CD4-positive, alpha-beta T cell treated with Interleukin-17A for 4 hours (primary cell): ENCODE measurements around the gene ZNF554.

Source experiments
- DNase-seq: peaks from one replicate; pipeline ENCODE4 v3.0.0-alpha.2; 2020; ENCODE audit warnings: mixed read lengths

Gene ZNF554

GRCh38 chr19:2872175-2872574, 52.5 kb downstream of the ZNF554 start:
- DNase-seq, result peak; percentile 40

DNA sequence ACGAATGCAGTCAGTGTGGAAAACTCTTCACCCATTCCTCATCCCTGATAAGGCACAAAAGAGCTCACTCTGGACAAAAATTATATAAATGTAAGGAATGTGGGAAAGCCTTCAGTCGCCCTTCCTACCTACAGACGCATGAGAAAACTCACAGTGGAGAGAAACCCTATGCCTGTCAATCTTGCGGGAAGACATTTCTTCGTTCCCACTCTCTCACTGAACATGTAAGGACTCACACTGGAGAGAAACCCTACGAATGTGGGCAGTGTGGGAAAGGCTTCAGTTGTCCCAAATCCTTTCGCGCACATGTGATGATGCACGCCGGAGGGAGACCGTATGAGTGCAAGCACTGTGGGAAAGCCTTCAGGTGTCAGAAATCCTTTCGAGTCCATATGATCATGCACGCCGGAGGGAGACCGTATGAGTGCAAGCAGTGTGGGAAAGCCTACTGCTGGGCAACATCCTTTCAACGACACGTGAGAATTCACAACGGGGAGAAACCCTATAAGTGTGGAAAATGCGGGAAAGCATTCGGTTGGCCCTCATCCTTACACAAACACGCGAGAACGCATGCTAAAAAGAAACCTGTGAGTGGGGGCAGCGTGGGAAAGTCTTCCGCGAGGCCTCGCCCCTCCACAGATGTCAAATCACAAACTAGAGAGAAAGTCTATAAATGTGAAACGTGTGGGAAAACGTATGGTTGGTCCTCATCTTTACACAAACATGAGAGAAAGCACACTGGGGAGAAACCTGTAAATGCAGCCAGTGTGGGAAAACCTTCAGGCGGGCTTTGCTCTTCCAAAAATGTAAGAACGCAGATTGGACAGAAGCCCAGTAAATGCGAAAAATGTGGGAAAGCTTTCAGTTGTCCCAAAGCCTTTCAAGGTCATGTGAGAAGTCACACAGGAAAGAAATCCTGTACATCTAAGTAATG, 58.0 kb downstream of the ZNF554 start:
- DNase-seq, result no peak

DNA sequence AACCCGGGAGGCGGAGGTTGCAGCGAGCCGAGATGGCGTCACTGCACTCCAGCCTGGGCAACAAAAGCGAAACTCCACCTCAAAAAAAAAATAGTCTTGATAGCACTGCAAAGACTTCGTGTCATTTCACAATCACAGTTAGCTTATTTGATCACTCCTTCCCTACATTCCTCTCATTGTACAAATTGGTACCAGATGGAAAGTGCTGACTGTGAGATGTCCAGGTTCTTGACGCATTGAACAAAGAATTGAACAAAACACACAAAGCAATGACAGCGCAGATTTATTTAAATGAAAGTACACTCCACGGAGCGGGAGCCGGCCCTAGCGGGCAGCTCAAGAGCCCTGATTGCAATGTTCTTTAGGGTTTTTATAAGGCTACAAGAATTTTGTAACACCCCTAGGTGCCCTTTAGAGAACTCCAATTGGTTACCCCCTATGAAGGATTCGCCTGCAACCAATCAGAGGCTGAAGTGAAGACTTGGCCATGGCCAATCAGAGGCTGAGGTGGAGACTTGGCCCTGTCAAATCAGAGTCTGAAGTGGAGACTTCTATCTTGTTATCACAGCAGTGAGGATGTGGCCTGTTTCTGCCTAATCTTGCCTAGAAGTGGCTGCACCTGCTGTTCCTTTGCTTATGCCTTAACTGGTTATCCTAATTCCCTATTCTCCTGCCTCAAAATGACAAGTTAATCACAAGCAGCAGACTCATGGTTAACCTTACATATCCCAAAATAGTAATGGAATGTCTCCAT, 64.2 kb downstream of the ZNF554 start:
- no peak for DNase-seq

DNA sequence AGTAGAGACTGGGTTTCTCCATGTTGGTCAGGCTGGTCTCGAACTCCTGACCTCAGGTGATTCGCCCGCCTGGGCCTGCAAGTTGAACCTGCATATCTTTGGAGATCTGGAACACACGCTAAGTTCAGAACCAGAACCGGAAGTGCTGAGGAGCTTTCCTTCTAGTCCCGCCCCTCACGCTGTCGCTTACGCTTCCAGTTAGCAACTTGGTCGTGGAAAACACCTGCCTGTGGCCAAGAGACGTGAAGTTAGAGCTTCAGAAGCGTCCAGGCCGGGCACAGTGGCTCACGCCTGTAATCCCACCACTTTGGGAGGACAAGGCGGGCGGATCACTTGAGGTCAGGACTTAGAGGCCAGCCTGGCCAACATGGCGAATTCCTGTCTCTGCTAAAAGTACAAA, 66.1 kb downstream of the ZNF554 start:
- no peak for DNase-seq
